T-helper 2 cell (primary cell): ENCODE data around the gene DCAF6.

Experiments used
- DNase-seq, 5 experiments: peaks; one replicate each; pipeline versions ENCODE4 v3.0.0 to v3.0.0-alpha.2; 2012 to 2022

DCAF6 gene

GRCh38 chr1:167964646-167965045 is 28.2 kb downstream of the DCAF6 start:
- DNase-seq: no peak

- no peak for DNase-seq
These were observed 29.6 kb downstream of the DCAF6 start for GRCh38 chr1:167966050-167966449.

GRCh38 chr1:167968569-167968968 is 32.1 kb downstream of the DCAF6 start:
- no peak for DNase-seq

DNA sequence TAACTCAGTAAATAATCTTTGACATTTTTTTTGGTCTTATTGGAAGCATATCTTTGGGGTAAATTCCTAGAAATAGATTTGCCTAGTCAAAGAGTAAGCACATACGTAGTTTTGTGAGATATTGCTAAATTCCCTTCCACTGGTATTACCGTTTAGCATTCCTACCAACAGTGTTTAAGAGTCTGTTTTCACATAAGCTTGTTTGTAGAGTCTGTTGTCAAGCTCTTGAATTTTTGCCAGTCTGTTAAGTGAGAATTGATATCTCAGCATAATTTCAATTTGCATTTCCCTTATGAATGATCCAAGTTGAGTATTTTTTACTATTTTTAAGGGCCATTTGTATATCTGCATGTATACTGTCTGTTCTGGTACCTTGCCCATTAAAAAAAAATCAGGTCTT is 37.3 kb downstream of the DCAF6 start:
- no peak for DNase-seq

DNA sequence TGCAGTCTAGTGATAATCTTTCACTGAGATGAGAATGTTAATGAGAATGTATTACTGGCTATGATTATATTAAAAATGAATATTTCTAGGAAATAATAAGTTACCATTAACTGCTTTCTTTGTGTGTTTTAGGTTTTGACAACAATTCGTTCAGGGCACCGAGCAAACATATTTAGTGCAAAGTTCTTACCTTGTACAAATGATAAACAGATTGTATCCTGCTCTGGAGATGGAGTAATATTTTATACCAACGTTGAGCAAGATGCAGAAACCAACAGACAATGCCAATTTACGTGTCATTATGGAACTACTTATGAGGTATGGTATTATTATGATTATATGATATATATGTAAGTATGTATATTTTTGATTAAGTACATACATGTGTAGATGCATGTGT is 38.2 kb downstream of the DCAF6 start:
- DNase-seq: no peak

- DNase-seq: no peak
These were observed 40.8 kb downstream of the DCAF6 start for GRCh38 chr1:167977245-167977644.

GRCh38 chr1:167981933-167982332 is 45.5 kb downstream of the DCAF6 start:
- no peak for DNase-seq

GRCh38 chr1:167983797-167984420 is 47.4 kb downstream of the DCAF6 start:
- no peak for DNase-seq

DNA sequence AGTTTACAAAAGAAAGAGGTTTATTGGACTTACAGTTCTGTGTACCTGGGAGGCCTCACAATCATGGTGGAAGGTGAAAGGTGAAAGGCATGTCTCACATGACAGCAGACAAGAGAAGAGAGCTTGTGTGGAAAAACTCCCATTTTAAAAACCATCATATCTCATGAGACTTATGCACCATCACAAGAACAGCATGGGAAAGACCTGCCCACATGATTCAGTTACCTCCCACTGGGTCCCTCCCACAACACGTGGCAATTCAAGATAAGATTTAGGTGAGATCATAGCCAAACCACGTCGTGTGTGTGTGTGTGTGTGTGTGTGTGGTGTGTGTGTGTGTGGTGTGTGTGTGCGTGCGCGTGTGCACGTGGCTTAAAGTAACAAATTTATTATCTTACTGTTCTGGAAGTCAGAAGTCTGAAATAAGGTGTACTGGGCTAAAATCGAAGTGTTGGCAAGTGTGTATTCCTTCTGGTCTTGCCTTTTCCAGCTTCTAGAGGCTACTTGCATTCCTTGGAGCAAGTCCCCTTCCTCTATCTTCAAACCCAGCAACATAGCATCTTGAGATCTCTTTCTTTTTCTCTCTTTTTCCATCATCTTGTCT is 48.5 kb downstream of the DCAF6 start:
- peak in 1 of 5 experiments; percentile 78 for DNase-seq

DNA sequence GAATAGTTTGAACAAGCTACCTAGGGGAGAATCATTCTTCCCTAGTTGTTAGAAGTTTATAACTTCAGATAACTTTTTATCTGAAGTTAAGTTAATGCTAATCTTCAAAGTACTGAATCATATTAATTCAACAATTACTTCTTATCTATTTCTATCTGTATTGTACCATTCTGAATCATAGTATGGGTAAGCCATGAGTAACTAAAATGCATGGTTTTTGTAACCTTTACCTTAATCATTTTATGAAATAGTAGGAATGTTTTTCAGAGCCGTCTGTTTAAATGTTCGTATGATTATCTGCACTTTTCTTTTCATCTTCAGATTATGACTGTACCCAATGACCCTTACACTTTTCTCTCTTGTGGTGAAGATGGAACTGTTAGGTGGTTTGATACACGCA is 50.7 kb downstream of the DCAF6 start:
- peak in 1 of 5 experiments; percentile 3 for DNase-seq

GRCh38 chr1:167991546-167991945 is 55.1 kb downstream of the DCAF6 start:
- DNase-seq: no peak

DNA sequence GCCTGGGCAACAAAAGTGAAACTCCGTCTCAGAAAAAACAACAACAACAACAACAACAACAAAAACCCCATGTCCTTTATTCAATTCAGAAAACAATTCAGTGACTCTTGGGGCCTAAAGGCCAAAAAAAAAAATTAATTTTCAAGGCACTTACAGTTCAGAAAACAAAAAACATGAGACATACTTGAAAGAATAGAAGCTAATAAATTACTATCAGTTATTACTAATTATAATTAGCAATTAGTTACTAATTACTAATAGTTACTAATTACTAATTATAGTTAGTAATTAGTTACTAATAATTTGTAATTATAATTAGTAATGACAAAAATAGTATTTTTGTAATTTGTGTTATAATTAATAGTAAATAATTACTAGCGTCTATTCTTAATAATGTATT is 57.2 kb downstream of the DCAF6 start:
- no peak for DNase-seq

- no peak for DNase-seq
These were observed 58.1 kb downstream of the DCAF6 start for GRCh38 chr1:167994560-167994959.

DNA sequence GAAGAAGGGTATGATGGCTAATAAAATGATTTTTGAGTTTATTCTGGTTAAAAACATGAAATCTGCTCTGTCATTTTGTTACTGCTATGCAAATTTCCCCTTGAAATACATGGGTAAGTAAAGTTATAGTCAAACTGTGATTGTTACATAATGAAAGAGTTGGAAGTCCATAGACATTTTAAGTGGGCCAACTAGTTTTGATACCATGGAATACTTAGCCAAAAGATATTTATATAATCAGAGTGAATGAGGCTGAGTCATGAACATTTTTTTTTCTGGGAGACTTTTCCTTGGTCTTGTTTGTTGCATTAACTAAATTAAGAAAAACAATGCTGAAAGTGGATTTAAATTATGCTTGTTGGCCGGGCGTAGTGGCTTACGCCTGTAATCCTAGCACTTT is 58.6 kb downstream of the DCAF6 start:
- DNase-seq: no peak

- peak in 1 of 5 experiments; percentile 5 for DNase-seq
These were observed 59.8 kb downstream of the DCAF6 start for GRCh38 chr1:167996266-167996665.

DNA sequence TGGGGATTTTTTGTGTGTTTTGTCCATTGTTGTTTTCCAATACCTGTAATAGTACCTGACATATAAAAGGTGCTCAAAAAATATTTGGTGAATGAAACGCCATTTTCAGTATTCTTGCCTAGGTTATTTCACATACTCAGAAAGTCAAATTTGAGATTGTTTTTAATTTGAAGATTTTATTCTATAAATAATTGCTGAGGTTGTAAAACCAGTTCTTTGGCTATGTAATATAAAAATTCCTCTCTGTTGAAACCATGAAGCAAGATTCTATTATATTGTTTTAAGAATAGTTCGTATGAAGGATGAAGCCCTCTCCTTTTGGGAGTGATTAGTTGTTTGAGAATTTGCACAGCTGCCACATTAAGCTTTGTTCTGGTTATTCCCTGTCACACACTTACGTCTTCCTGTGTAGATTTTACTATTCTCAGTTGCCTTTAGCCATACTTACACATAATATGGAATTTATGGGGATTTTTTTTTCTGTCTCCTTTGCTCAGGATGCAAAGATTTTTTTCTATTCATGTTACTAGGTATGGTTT is 60.6 kb downstream of the DCAF6 start:
- no peak for DNase-seq

GRCh38 chr1:167999877-168000276 is 63.4 kb downstream of the DCAF6 start:
- DNase-seq: no peak

DNA sequence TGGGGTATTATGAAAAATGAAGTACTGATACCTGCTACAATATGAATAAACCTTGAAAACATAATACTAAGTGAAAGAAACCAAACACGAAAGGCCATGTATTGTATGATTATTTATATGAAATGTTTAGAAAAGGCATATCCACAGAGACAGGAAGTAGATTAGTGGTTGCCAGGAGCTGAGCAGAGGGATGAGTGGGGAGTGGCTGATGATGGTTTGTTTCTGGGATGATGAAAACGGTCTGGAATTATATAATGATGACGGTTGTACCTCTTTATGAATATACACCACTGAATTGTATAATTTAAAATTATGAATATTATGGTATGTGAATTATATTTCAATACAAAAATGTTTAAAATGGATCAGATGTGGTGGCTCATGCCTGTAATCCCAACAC is 64.2 kb downstream of the DCAF6 start:
- DNase-seq: no peak

GRCh38 chr1:168001213-168001612 is 64.7 kb downstream of the DCAF6 start:
- no peak for DNase-seq

DNA sequence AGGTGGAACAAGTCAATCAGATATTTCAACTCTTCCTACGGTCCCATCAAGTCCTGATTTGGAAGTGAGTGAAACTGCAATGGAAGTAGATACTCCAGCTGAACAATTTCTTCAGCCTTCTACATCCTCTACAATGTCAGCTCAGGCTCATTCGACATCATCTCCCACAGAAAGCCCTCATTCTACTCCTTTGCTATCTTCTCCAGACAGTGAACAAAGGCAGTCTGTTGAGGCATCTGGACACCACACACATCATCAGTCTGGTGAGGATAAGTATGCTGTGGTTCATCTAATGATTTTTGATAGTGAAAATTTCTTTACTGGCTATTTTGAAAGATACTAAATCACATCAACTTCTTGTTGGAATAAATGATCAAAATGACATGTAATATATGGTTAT is 68.0 kb downstream of the DCAF6 start:
- no peak for DNase-seq

GRCh38 chr1:168005529-168005928 is 69.0 kb downstream of the DCAF6 start:
- no peak for DNase-seq

DNA sequence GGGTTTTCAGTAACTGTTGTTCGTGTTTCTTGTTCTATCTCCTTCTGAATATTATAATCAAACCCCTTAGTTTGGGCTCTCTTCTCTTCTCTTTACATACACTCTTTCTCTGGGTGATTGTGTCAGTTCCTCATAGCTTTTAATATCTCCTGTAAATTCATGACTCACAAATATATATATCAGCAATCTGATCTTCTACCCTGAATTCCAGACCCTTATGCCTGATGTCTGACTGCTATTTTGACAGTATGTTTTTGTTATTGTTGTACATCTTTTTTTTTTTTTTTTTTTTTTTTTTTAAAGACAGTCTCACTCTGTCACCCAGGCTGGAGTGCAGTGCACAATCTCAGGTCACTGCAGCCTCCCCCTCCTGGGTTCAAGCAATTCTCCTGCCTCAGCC is 71.2 kb downstream of the DCAF6 start:
- DNase-seq: no peak

GRCh38 chr1:168008595-168008994 is 72.1 kb downstream of the DCAF6 start:
- DNase-seq: no peak

GRCh38 chr1:168009322-168009721 is 72.8 kb downstream of the DCAF6 start:
- DNase-seq: no peak

- DNase-seq: no peak
These were observed 82.9 kb downstream of the DCAF6 start for GRCh38 chr1:168019407-168019806.
